Measurements from ENCODE around the gene CRABP1. TPM values are rescaled to one million over a fixed set of nuclear protein-coding genes. Genes with fewer than 3 reads are reported as not detected.

Gene CRABP1
- total and polyA plus RNA-seq, 7 experiments from 2014 or later, result not detected

- intact Hi-C loops (cut with micrococcal nuclease), result no loop called here
- no peak for ATAC-seq
- H3K27ac Mint-ChIP-seq, result no peak overlapping the region
- Histone ChIP-seq H3K4me3 (ENCODE audit: low read length) (no peak overlapping the region), H3K4me1 (ENCODE audit: control insufficient read depth in 2 of 2, insufficient read depth in 2 of 2, low read length in 2 of 2) (no peaks in the 10 kb centered on the region), H3K36me3 (ENCODE audit: control insufficient read depth in 2 of 3, insufficient read depth in 3 of 3, low read length in 3 of 3) (no peaks in the 10 kb centered on the region), H3K27ac (ENCODE audit: low read depth, low read length) (no peak overlapping the region), H3K27me3 (ENCODE audit: control insufficient read depth in 2 of 2, insufficient read depth in 2 of 2, low read length in 2 of 2) (no peaks in the 10 kb centered on the region), H3K9me3 (ENCODE audit: control insufficient read depth in 2 of 3, low read length in 3 of 3) (no peaks in the 10 kb centered on the region)
- peaks cover 4 to 9% (median 6%) of the 10 kb centered on the region in 5 donors for H3K27me3 Mint-ChIP-seq
- ChIA-PET CTCF (no interaction called here), POLR2A (no interaction called here)
- peaks cover 0 to 1% (median 0%) of the 10 kb centered on the region in 7 donors for H3K4me1 Mint-ChIP-seq
- H3K4me3 Mint-ChIP-seq, result no peak overlapping the region
- no peaks in the 10 kb centered on the region for H3K36me3 Mint-ChIP-seq
- DNase-seq, result no peak
- H3K9me3 Mint-ChIP-seq, result peaks cover 0 to 3% (median 0%) of the 10 kb centered on the region in 11 donors
These were observed 52.3 kb downstream of the CRABP1 start for GRCh38 chr15:78392430-78392829.

- Mint-ChIP-seq H3K27ac (no peak overlapping the region), H3K9me3 (peaks cover 0 to 3% (median 0%) of the 10 kb centered on the region in 11 donors), H3K36me3 (no peaks in the 10 kb centered on the region), H3K27me3 (peaks cover 0 to 7% (median 4%) of the 10 kb centered on the region in 5 donors), H3K4me3 (no peak overlapping the region), H3K4me1 (peaks cover 0 to 1% (median 0%) of the 10 kb centered on the region in 7 donors)
- ChIA-PET CTCF (no interaction called here), POLR2A (interaction anchor here (0.6 kb wide), 1 partner anchor 132 kb away, joined by 3 read pairs; no protein-coding TSS in a partner anchor)
- ATAC-seq, result no peak
- no peaks in the 10 kb centered on the region for H3K27me3 ChIP-seq (ENCODE audit: control insufficient read depth in 2 of 2, insufficient read depth in 2 of 2, low read length in 2 of 2)
- H3K4me3 ChIP-seq (ENCODE audit: low read length), result no peak overlapping the region
- H3K4me1 ChIP-seq (ENCODE audit: control insufficient read depth in 2 of 2, insufficient read depth in 2 of 2, low read length in 2 of 2), result no peaks in the 10 kb centered on the region
- intact Hi-C loops (cut with micrococcal nuclease), result no loop called here
- DNase-seq, result no peak
- H3K9me3 ChIP-seq (ENCODE audit: control insufficient read depth in 2 of 3, low read length in 3 of 3), result no peaks in the 10 kb centered on the region
- H3K36me3 ChIP-seq (ENCODE audit: control insufficient read depth in 2 of 3, insufficient read depth in 3 of 3, low read length in 3 of 3), result no peaks in the 10 kb centered on the region
- H3K27ac ChIP-seq (ENCODE audit: low read depth, low read length), result no peak overlapping the region
These were observed 53.0 kb downstream of the CRABP1 start for GRCh38 chr15:78393137-78393536.

- no peak overlapping the region for H3K27ac Mint-ChIP-seq
- intact Hi-C loops (cut with micrococcal nuclease), result no loop called here
- no peaks in the 10 kb centered on the region for H3K27me3 ChIP-seq (ENCODE audit: control insufficient read depth in 2 of 2, insufficient read depth in 2 of 2, low read length in 2 of 2)
These were observed 53.9 kb downstream of the CRABP1 start for GRCh38 chr15:78394026-78394425.

GRCh38 chr15:78394981-78395616 is 54.9 kb downstream of the CRABP1 start:
- peaks cover 0 to 2% (median 0%) of the 10 kb centered on the region in 11 donors for H3K9me3 Mint-ChIP-seq

More at GRCh38 chr15:78394026-78394425, 53.9 kb downstream of the CRABP1 start:
- H3K4me1 Mint-ChIP-seq, result peaks cover 0 to 1% (median 0%) of the 10 kb centered on the region in 7 donors
- Histone ChIP-seq H3K27ac (ENCODE audit: low read depth, low read length) (no peak overlapping the region), H3K9me3 (ENCODE audit: control insufficient read depth in 2 of 3, low read length in 3 of 3) (no peaks in the 10 kb centered on the region), H3K36me3 (ENCODE audit: control insufficient read depth in 2 of 3, insufficient read depth in 3 of 3, low read length in 3 of 3) (no peaks in the 10 kb centered on the region), H3K4me3 (ENCODE audit: low read length) (no peak overlapping the region), H3K4me1 (ENCODE audit: control insufficient read depth in 2 of 2, insufficient read depth in 2 of 2, low read length in 2 of 2) (no peaks in the 10 kb centered on the region)
- no peaks in the 10 kb centered on the region for H3K36me3 Mint-ChIP-seq
- DNase-seq (no peak), ATAC-seq (no peak)
- H3K4me3 Mint-ChIP-seq, result no peak overlapping the region
- H3K27me3 Mint-ChIP-seq, result peaks cover 0 to 6% (median 4%) of the 10 kb centered on the region in 5 donors
- ChIA-PET CTCF (no interaction called here), POLR2A (no interaction called here)
- H3K9me3 Mint-ChIP-seq, result peaks cover 0 to 3% (median 0%) of the 10 kb centered on the region in 11 donors

GRCh38 chr15:78396186-78396814 is 56.1 kb downstream of the CRABP1 start:
- POLR2A ChIA-PET, result no interaction called here
- CTCF ChIA-PET, result no interaction called here
- intact Hi-C loops (cut with micrococcal nuclease), result no loop called here

More at GRCh38 chr15:78394981-78395616, 54.9 kb downstream of the CRABP1 start:
- CTCF ChIA-PET, result no interaction called here
- Mint-ChIP-seq H3K36me3 (no peaks in the 10 kb centered on the region), H3K27ac (no peak overlapping the region), H3K27me3 (peaks cover 0 to 6% (median 4%) of the 10 kb centered on the region in 5 donors), H3K4me3 (no peak overlapping the region), H3K4me1 (peaks cover 0 to 1% (median 0%) of the 10 kb centered on the region in 7 donors)
- no peaks in the 10 kb centered on the region for H3K36me3 ChIP-seq (ENCODE audit: control insufficient read depth in 2 of 3, insufficient read depth in 3 of 3, low read length in 3 of 3)
- H3K4me1 ChIP-seq (ENCODE audit: control insufficient read depth in 2 of 2, insufficient read depth in 2 of 2, low read length in 2 of 2), result no peaks in the 10 kb centered on the region
- intact Hi-C loops (cut with micrococcal nuclease), result no loop called here
- ATAC-seq (no peak), DNase-seq (no peak)
- no peak overlapping the region for H3K27ac ChIP-seq (ENCODE audit: low read depth, low read length)
- H3K4me3 ChIP-seq (ENCODE audit: low read length), result no peak overlapping the region
- POLR2A ChIA-PET, result no interaction called here
- H3K9me3 ChIP-seq (ENCODE audit: control insufficient read depth in 2 of 3, low read length in 3 of 3), result no peaks in the 10 kb centered on the region
- no peaks in the 10 kb centered on the region for H3K27me3 ChIP-seq (ENCODE audit: control insufficient read depth in 2 of 2, insufficient read depth in 2 of 2, low read length in 2 of 2)

DNA sequence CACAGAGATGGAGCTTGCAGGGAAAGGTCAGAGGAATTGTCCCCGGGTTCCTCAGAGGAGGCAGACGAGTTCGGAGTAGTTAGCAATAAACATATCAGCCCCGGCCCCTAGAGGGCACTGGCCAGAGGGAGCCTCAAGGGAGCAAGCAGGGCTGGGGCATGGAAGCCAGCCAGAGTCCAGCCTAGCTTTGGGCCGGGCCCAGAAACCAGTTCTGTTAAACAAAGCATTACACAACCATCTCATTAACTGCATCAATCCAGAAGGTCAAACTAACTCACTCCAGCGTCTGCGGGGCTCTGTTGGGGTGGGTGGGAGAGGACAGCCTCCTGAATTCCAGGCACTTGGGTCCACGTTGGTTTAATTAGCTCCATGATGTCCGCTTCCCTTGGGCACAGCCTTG is 56.8 kb downstream of the CRABP1 start:
- H3K27ac Mint-ChIP-seq, result peak overlapping the region in 1 of 9 donors; percentile 73
- intact Hi-C loops (cut with micrococcal nuclease), result no loop called here
- H3K9me3 Mint-ChIP-seq, result no peaks in the 10 kb centered on the region
- Histone ChIP-seq H3K4me1 (ENCODE audit: control insufficient read depth in 2 of 2, insufficient read depth in 2 of 2, low read length in 2 of 2) (no peaks in the 10 kb centered on the region), H3K9me3 (ENCODE audit: control insufficient read depth in 2 of 3, low read length in 3 of 3) (no peaks in the 10 kb centered on the region), H3K36me3 (ENCODE audit: control insufficient read depth in 2 of 3, insufficient read depth in 3 of 3, low read length in 3 of 3) (no peaks in the 10 kb centered on the region), H3K27ac (ENCODE audit: low read depth, low read length) (no peak overlapping the region), H3K4me3 (ENCODE audit: low read length) (no peak overlapping the region), H3K27me3 (ENCODE audit: control insufficient read depth in 2 of 2, insufficient read depth in 2 of 2, low read length in 2 of 2) (no peaks in the 10 kb centered on the region)
- ATAC-seq (no peak), DNase-seq (no peak)
- ChIA-PET CTCF (no interaction called here), POLR2A (interaction anchor here (0.6 kb wide), 1 partner anchor 40 kb away, joined by 3 read pairs; no protein-coding TSS in a partner anchor)
- peaks cover 0 to under 1% (median 0%) of the 10 kb centered on the region in 7 donors for H3K4me1 Mint-ChIP-seq
- no peaks in the 10 kb centered on the region for H3K36me3 Mint-ChIP-seq
- no peak overlapping the region for H3K4me3 Mint-ChIP-seq
- H3K27me3 Mint-ChIP-seq, result peaks cover 0 to 4% (median 0%) of the 10 kb centered on the region in 5 donors

More at GRCh38 chr15:78396186-78396814, 56.1 kb downstream of the CRABP1 start:
- Histone ChIP-seq H3K4me3 (ENCODE audit: low read length) (no peak overlapping the region), H3K9me3 (ENCODE audit: control insufficient read depth in 2 of 3, low read length in 3 of 3) (no peaks in the 10 kb centered on the region), H3K27me3 (ENCODE audit: control insufficient read depth in 2 of 2, insufficient read depth in 2 of 2, low read length in 2 of 2) (no peaks in the 10 kb centered on the region), H3K36me3 (ENCODE audit: control insufficient read depth in 2 of 3, insufficient read depth in 3 of 3, low read length in 3 of 3) (no peaks in the 10 kb centered on the region), H3K4me1 (ENCODE audit: control insufficient read depth in 2 of 2, insufficient read depth in 2 of 2, low read length in 2 of 2) (no peaks in the 10 kb centered on the region), H3K27ac (ENCODE audit: low read depth, low read length) (no peak overlapping the region)
- ATAC-seq, result no peak
- peaks cover 0 to 1% (median 0%) of the 10 kb centered on the region in 7 donors for H3K4me1 Mint-ChIP-seq
- H3K9me3 Mint-ChIP-seq, result no peaks in the 10 kb centered on the region
- no peak for DNase-seq
- no peaks in the 10 kb centered on the region for H3K36me3 Mint-ChIP-seq
- H3K27ac Mint-ChIP-seq, result peak overlapping the region in 1 of 9 donors; percentile 73
- H3K4me3 Mint-ChIP-seq, result no peak overlapping the region
- peaks cover 0 to 4% (median 2%) of the 10 kb centered on the region in 5 donors for H3K27me3 Mint-ChIP-seq
